ENCODE data around the gene DNAJC5G.
"Not testable (repeated sequence)": the region's sequence is repeated elsewhere in the genome, so short reads cannot be mapped to it uniquely, and the experiment has no call there.

Gene DNAJC5G

DNA sequence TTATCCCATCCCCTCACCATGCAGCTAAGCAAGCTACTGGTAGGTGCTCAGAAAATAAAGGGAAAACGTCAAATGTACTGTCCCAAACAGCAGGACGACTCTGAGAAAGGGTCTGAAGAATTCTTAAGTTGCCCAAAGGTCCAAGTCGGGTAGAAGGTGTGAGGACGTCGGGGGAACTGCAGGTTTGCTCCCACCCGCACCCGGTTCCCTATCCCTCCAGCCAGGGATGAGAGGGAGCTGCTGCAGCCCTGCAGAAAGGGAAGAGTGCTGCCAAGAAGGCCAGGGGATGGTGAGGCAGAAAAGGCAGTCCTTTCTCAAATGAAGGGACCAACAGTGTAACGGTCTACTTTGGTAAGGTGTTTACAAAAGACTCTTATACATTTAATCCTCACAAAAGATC, 39.9 kb downstream of the DNAJC5G start:
- no peak overlapping the region for H3K27ac ChIP-seq
- TF ChIP-seq, protein P1, sequence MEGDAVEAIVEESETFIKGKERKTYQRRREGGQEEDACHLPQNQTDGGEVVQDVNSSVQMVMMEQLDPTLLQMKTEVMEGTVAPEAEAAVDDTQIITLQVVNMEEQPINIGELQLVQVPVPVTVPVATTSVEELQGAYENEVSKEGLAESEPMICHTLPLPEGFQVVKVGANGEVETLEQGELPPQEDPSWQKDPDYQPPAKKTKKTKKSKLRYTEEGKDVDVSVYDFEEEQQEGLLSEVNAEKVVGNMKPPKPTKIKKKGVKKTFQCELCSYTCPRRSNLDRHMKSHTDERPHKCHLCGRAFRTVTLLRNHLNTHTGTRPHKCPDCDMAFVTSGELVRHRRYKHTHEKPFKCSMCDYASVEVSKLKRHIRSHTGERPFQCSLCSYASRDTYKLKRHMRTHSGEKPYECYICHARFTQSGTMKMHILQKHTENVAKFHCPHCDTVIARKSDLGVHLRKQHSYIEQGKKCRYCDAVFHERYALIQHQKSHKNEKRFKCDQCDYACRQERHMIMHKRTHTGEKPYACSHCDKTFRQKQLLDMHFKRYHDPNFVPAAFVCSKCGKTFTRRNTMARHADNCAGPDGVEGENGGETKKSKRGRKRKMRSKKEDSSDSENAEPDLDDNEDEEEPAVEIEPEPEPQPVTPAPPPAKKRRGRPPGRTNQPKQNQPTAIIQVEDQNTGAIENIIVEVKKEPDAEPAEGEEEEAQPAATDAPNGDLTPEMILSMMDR (conservative IDR thresholded peaks at IDR 0.05), result no peak

DNA sequence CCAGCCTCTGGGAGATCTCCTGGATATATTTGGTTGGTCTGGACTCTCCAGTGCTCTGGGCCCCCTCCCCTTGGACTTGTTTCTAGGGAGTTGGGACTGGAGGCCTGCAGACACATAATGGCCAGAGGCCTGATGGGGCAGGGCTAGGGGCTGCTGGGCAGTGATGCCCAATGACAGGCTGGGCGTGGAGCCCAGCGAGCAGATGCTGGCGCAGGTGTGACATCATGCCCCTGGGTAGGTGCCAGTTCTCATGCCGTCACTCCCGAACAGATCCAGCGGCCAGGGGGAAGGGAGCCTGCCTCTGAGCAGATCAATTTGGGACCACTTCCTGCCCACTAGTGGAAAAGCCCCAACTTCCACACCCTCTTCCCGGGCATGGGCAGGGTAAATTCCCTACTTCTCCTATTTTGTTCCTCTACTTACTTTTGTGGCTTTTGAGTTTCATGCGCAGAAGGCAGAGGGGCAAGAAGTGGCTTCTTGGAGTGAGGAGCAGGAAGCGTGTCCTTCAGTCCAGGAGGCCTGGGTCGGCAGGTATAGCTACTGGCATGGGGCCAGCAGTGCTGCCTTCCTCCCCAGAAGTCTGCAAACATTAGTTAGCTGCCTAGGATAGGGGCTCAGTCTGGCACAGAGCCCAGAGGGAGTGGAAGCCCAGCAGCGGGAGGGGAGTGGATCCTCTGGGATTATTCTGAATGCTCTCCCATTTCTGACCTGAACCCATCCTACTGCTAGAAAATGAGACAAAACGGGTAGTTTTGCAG, 41.6 kb downstream of the DNAJC5G start:
- TF ChIP-seq, protein P1 (conservative IDR thresholded peaks at IDR 0.05), result no peak
- H3K27ac ChIP-seq, result peak overlapping the region; percentile 24; the same call in 1 of the 2 replicates

DNA sequence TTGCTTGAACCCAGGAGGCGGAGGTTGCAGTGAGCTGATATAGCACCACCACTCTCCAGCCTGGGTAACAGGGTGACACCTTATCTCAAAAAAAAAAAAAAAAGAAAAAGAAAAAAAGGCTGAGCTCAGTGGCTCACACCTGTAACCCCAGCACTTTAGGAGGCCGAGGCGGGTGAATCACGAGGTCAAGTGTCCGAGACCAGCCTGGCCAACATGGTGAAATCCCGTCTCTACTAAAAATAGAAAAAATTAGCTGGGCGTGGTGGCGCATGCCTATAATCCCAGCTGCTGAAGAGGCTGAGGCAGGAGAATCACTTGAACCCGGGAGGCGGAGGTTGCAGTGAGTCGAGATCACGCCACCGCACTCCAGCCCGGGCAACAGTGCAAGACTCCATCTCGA, 44.6 kb downstream of the DNAJC5G start:
- not testable (repeated sequence) for H3K27ac ChIP-seq

DNA sequence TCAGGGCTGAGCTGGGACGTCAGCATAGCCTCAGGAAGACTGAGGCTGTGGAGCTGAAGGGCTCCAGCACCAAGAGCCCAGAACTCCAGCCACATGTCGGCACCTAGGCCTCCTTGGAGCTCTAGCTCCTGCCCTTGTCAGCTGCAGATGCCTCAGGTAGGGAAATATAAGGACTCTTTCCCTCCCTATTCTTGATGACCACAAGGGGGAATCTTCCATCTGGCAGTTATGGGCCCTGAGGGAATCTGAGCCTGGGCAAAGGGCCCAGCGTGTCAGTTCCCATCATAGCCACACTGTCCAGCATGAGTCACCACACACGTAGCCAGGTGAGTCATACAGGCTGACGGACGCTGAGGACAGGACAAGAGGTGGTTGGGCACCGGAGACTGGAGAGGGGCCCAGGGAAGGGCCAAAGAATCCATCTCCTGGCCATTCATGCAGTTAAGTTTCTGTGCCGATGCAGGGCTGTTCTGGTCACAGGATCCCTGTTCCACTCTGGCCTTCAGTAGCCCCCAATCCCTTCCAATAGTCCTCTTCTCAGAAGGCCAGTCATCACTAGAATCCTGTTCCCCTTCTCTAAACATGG, 45.8 kb downstream of the DNAJC5G start:
- TF ChIP-seq, protein P1 (conservative IDR thresholded peaks at IDR 0.05), result peak; percentile 60
- peak overlapping the region; percentile 94 for H3K27ac ChIP-seq

- TF ChIP-seq, protein P1 (conservative IDR thresholded peaks at IDR 0.05), result no peak
- H3K27ac ChIP-seq, result peak overlapping the region; percentile 94
These were observed 47.1 kb downstream of the DNAJC5G start for GRCh38 chr2:27322301-27322765.

- peak within 1 kb of the TSS; percentile 94 for H3K27ac ChIP-seq
- TF ChIP-seq, protein P1 (conservative IDR thresholded peaks at IDR 0.05), result no peak
These were observed 47.7 kb downstream of the DNAJC5G start, which contains the start of gene MPV17 for GRCh38 chr2:27322766-27323595. Gene MPV17, minus strand, starts transcription at chr2:27323097. Its CDS starts 580 bp downstream, at chr2:27322517.

- TF ChIP-seq, protein P1 (conservative IDR thresholded peaks at IDR 0.05), result no peak
- peak overlapping the region; percentile 94 for H3K27ac ChIP-seq
These were observed 48.5 kb downstream of the DNAJC5G start for GRCh38 chr2:27323596-27324285.
